Ovary (tissue), 9 donors: Measurements from ENCODE around the gene APPL2. TPM values are rescaled to one million over a fixed set of nuclear protein-coding genes. Genes with fewer than 3 reads are reported as not detected.

Experiments
- DNase-seq, 5 donors: peaks; one replicate each; pipeline ENCODE4 v3.0.0-alpha.2; 2019 to 2020
- H3K27ac ChIP-seq, 2 donors: fragments of 200-600 bp; one replicate each; pipeline versions ENCODE4 v1.5.1 to v1.8.0; 2019 to 2022
- H3K27me3 ChIP-seq: fragments of 200-600 bp; one replicate; pipeline ENCODE4 v1.8.0; 2022
- H3K36me3 ChIP-seq: fragments of 200-600 bp; sonication (generic); one replicate; pipeline ENCODE4 v1.5.1; 2019
- H3K4me1 ChIP-seq: one replicate; pipeline ENCODE4 v1.8.1; 2013; ENCODE audit warnings: mild to moderate bottlenecking, moderate library complexity; ENCODE audit not compliant: insufficient read depth
- H3K4me3 ChIP-seq: fragments of 200-600 bp; sonication (generic); one replicate; pipeline ENCODE4 v1.5.1; 2017
- H3K9me3 ChIP-seq, 2 donors: fragments of 200-600 bp in 1 of 2; sonication (generic) in 1 of 2; one replicate each; pipeline versions ENCODE4 v1.5.1 to v1.8.1; 2013 to 2019; ENCODE audit warnings: mild to moderate bottlenecking in 1 of 2, moderate library complexity in 1 of 2
- CTCF ChIP-seq, 3 donors: fragments of 450-650 bp in 2 of 3; fragments of 200-600 bp in 1 of 3; IDR thresholded peaks; one replicate each; pipeline versions ENCODE4 v1.5.1 to v1.8.0; 2016 to 2022; ENCODE audit warnings: antibody characterized with exemption in 3 of 3, mild to moderate bottlenecking in 1 of 3
- EP300 ChIP-seq: sonication (generic); formaldehyde crosslinking; IDR thresholded peaks from one replicate; pipeline ENCODE4 v1.6.1; 2017; ENCODE audit warnings: antibody characterized with exemption
- POLR2A ChIP-seq: fragments of 450-650 bp; IDR thresholded peaks from one replicate; pipeline ENCODE4 v1.6.1; 2017; ENCODE audit warnings: antibody characterized with exemption, mild to moderate bottlenecking, moderate library complexity
- WGBS, 3 donors: extraction: QIAGEN DNeasy Blood & Tissue Kit in 1 of 3; methylation state at CpG; one replicate each; pipeline versions ENCODE4 v1.1.5 to v1.1.7; 2013 to 2017; 5-methylcytosine and 5-hydroxymethylcytosine counted together
- intact Hi-C, 4 donors: fragments of 100-400 bp; cut with DNase I; formaldehyde crosslinking; loops; one replicate each; pipeline versions ENCODE4 v1.11.0 to v1.15.1; 2022 to 2023
- polyA plus RNA-seq, 2 donors: library from polyadenylated mRNA; stranded (reverse); fragments of 200-250 nt in 1 of 2; fragments of 350-450 nt in 1 of 2; fragmentation: Illumina TruSeq in 1 of 2; extraction: RNeasy Lipid Tissue Mini Kit (QIAGEN cat#74804) in 1 of 2; gene quantifications; one replicate each; pipeline ENCODE4 v1.2.3, GENCODE V29; 2013 to 2014
- total RNA-seq, 7 donors: library from RNA; depleted of rRNA in 2 of 7; stranded (reverse); fragments of >200 nt in 2 of 7; fragmentation: NEBNext Ultra II Directional in 3 of 7; extraction: Animal tissue kit (Norgen Biotek cat#: 25700) in 3 of 7; gene quantifications; one replicate each; pipeline versions ENCODE4 v1.1.0 to v1.2.4, GENCODE V29; 2016 to 2023
- donor health status: DM: no; HTN: no; CAD: no; lungs with moderate emphysema.
- donor health status: DM: no; HTN: no; CAD: no.
- donor health status: Bipolar disorder and iron deficiency.
- donor health status: DM: yes; HTN: yes; CAD: no.
- donor health status: DM: no; HTN: no; CAD: no.
- donor health status: DM: yes; HTN: yes; CAD: no.

The APPL2 gene
- total and polyA plus RNA-seq, 9 donors: 27.4 to 66.2 (median 36.2) TPM

- intact Hi-C loops: no loop called here
- no peak overlapping the region for H3K4me3 ChIP-seq
- H3K36me3 ChIP-seq: no peaks in the 10 kb centered on the region
- 34 to 60% (median 37%) methylated on average over 6 of the region's 6 CpGs for WGBS, 3 donors
- TF ChIP-seq EP300 (no peak), POLR2A (no peak), CTCF (IDR thresholded peaks at IDR 0.05) (no peak)
- no peak for DNase-seq
- H3K27ac ChIP-seq: no peak overlapping the region
- H3K4me1 ChIP-seq: no peaks in the 10 kb centered on the region
- H3K9me3 ChIP-seq: no peaks in the 10 kb centered on the region
- H3K27me3 ChIP-seq: no peaks in the 10 kb centered on the region
Observed at GRCh38 chr12:105171691-105172436, 64.1 kb downstream of the APPL2 start.

GRCh38 chr12:105170139-105170538, 65.8 kb downstream of the APPL2 start:
- WGBS, 3 donors: 79 to 93% (median 89%) methylated on average over 3 of the region's 3 CpGs
- Histone ChIP-seq H3K4me1 (no peaks in the 10 kb centered on the region), H3K27me3 (no peaks in the 10 kb centered on the region), H3K4me3 (no peak overlapping the region), H3K27ac (no peak overlapping the region), H3K9me3 (no peaks in the 10 kb centered on the region), H3K36me3 (no peaks in the 10 kb centered on the region)
- intact Hi-C loops: no loop called here
- no peak for DNase-seq
- TF ChIP-seq POLR2A (no peak), EP300 (no peak), CTCF (IDR thresholded peaks at IDR 0.05) (no peak)

GRCh38 chr12:105168006-105168405, 68.0 kb downstream of the APPL2 start:
- no peak for DNase-seq
- Histone ChIP-seq H3K27me3 (no peaks in the 10 kb centered on the region), H3K27ac (no peak overlapping the region), H3K9me3 (no peaks in the 10 kb centered on the region), H3K4me3 (no peak overlapping the region), H3K4me1 (no peaks in the 10 kb centered on the region), H3K36me3 (no peaks in the 10 kb centered on the region)
- TF ChIP-seq POLR2A: no peak
- TF ChIP-seq EP300: no peak
- no peak for TF ChIP-seq CTCF (IDR thresholded peaks at IDR 0.05)
- intact Hi-C loops: no loop called here

GRCh38 chr12:105167346-105167745, 68.6 kb downstream of the APPL2 start:
- TF ChIP-seq EP300 (no peak), POLR2A (no peak), CTCF (IDR thresholded peaks at IDR 0.05) (no peak)

More at GRCh38 chr12:105167346-105167745, 68.6 kb downstream of the APPL2 start:
- H3K36me3 ChIP-seq: no peaks in the 10 kb centered on the region
- H3K4me3 ChIP-seq: no peak overlapping the region
- no peak for DNase-seq
- intact Hi-C loops: no loop called here
- no peaks in the 10 kb centered on the region for H3K27me3 ChIP-seq
- no peaks in the 10 kb centered on the region for H3K4me1 ChIP-seq
- no peaks in the 10 kb centered on the region for H3K9me3 ChIP-seq
- no peak overlapping the region for H3K27ac ChIP-seq
